Measurements from ENCODE around the gene TMEM208.

TMEM208 gene

GRCh38 chr16:67247192-67248072, 20.5 kb downstream of the TMEM208 start, which contains the start of gene FHOD1:
Gene FHOD1 (minus strand): TSS chr16:67247481. CDS start chr16:67247410, 71 bp downstream.
- peak within 1 kb of the TSS; percentile 72 for H3K4me3 ChIP-seq (ENCODE audit: low read depth, low read length)
- peak; percentile 97 for DNase-seq (ENCODE audit: low read depth)
- TF ChIP-seq CTCF (conservative IDR thresholded peaks at IDR 0.05; ENCODE audit: low read depth, low read length), result no peak

GRCh38 chr16:67248073-67248400, 21.1 kb downstream of the TMEM208 start:
- DNase-seq (ENCODE audit: low read depth), result no peak
- TF ChIP-seq CTCF (conservative IDR thresholded peaks at IDR 0.05; ENCODE audit: low read depth, low read length), result no peak
- H3K4me3 ChIP-seq (ENCODE audit: low read depth, low read length), result peak overlapping the region; percentile 64

DNA sequence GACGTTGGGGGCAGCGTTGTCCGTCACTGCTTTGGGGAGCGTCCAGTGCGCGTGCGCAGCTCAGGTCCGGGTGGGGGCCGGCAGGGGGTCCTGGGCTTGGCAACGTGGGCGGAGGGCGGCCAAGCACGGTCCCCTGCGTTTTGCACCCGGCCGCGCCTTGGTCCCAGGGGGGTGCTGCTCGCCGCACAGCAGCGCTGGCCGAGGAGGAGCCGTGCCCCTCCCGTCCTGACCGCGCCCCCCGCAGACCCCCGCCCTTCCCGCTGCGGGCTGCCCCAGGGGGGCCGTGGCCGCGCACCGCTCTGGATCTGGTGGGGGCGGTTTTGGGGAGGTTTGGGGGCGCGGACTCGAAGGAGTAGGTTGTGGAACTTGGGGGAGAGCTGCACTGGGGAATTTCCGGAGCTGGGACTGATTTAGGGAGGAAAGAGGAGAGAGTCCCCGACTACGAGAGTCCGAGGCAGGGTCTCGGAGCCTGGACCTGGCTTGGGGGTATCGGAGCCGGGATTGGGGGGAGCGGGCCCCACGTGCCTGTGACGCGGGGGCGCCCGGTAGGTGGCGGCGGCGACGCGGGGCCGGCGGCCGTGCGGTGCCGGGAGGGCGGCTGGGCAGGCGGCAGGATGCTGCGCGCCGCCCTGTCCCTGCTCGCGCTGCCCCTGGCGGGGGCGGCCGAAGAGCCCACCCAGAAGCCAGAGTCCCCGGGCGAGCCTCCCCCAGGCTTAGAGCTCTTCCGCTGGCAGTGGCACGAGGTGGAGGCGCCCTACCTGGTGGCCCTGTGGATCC, 21.7 kb downstream of the TMEM208 start, which contains the start of gene SLC9A5:
SLC9A5 (plus strand) TSS at position 579 of the 777 bp plus-strand sequence; CDS start at position 615, 36 bp downstream.
- no peak for TF ChIP-seq CTCF (conservative IDR thresholded peaks at IDR 0.05; ENCODE audit: low read depth, low read length)
- DNase-seq (ENCODE audit: low read depth), result no peak
- H3K4me3 ChIP-seq (ENCODE audit: low read depth, low read length), result peak within 1 kb of the TSS; percentile 64

- H3K4me3 ChIP-seq (ENCODE audit: low read depth, low read length), result peak overlapping the region; percentile 64
- TF ChIP-seq CTCF (conservative IDR thresholded peaks at IDR 0.05; ENCODE audit: low read depth, low read length), result no peak
- DNase-seq (ENCODE audit: low read depth), result peak; percentile 28
These were observed 22.5 kb downstream of the TMEM208 start for GRCh38 chr16:67249178-67250044.

DNA sequence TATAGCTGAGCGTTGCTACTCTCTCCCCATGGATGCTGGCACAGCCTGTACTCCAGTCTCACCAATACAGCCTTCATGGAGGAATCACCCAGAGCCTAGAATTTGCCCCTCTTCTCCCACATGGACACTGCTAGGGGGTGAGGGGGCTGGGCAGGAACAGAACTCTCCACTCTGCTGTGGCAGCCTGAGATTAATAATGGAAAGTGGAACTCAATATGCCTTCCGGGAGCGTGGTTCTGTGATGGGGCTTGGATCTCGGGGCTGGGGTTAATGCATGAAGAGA, 23.1 kb downstream of the TMEM208 start:
- H3K4me3 ChIP-seq (ENCODE audit: low read depth, low read length), result peak overlapping the region; percentile 64
- no peak for TF ChIP-seq CTCF (conservative IDR thresholded peaks at IDR 0.05; ENCODE audit: low read depth, low read length)
- no peak for DNase-seq (ENCODE audit: low read depth)

DNA sequence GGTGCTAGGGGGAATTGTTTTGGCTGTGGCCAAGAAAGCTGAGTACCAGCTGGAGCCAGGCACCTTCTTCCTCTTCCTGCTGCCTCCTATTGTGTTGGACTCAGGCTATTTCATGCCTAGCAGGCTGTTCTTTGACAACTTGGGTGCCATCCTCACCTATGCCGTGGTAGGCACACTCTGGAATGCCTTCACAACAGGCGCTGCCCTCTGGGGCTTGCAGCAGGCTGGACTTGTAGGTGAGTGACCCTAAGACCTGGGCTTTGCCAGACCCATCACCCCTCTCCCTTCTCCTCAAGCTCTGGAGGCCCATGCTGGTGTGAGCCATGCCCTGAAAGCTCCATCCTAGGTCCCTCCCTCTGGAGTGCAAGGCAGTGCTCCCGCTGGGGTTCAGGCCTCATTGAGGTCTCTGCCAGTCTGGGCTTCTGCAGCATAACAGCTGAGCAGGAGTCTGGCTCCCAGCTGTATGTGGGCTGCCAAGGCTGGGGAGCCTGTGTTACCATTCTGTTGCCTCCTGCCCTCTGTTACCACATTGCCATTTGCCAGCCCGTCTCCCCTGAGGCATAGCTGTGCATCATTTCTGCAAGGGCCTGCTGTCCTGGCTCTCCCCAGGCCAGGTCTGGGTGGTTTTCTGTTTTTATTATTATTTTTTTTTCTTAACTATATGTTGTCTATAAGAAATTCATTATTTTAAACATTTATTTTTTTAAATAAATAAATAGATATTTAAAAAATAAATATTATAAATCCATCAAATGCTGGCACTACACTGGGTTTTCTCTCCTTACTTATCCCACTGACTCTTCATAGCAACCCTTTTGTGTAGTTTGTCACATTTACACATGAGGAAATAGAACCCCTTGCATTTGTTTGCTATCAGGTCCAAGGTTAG, 25.9 kb downstream of the TMEM208 start:
- no peak for TF ChIP-seq CTCF (conservative IDR thresholded peaks at IDR 0.05; ENCODE audit: low read depth, low read length)
- no peak for DNase-seq (ENCODE audit: low read depth)
- no peak overlapping the region for H3K4me3 ChIP-seq (ENCODE audit: low read depth, low read length)

Data from choroid plexus epithelial cell (primary cell).